Kidney (tissue), 14 donors: ENCODE measurements around the gene RXRA. TPM values are rescaled to one million over a fixed set of nuclear protein-coding genes. Genes with fewer than 3 reads are reported as not detected.

Experiments
- DNase-seq, 5 donors: peaks; one replicate each; pipeline ENCODE4 v3.0.0-alpha.2; 2013 to 2020
- FAIRE-seq: peaks from 2 replicates; lab custom pipeline; 2012; peaks lifted over from hg19 to GRCh38; lab: Jason Lieb, UNC
- H3K27ac ChIP-seq, 2 donors: one replicate each; pipeline ENCODE4 v1.7.0; 2013; ENCODE audit warnings: low read depth in 2 of 2, low read length in 2 of 2, inconsistent platforms in 1 of 2
- H3K27me3 ChIP-seq: one replicate; pipeline ENCODE4 v1.7.1; 2013; ENCODE audit warnings: low read length, inconsistent platforms; ENCODE audit not compliant: control insufficient read depth, insufficient read depth
- H3K36me3 ChIP-seq, 3 donors: one replicate each; pipeline versions ENCODE4 v1.7.0 to v1.7.1; 2013; ENCODE audit warnings: low read length in 3 of 3, control low read depth in 1 of 3, inconsistent platforms in 1 of 3; ENCODE audit not compliant: insufficient read depth in 3 of 3, control insufficient read depth in 2 of 3
- H3K4me1 ChIP-seq, 3 donors: one replicate each; pipeline versions ENCODE4 v1.7.0 to v1.7.1; 2013; ENCODE audit warnings: low read length in 3 of 3, inconsistent platforms in 1 of 3, low read depth in 1 of 3; ENCODE audit not compliant: control insufficient read depth in 2 of 3, insufficient read depth in 2 of 3
- H3K4me3 ChIP-seq, 3 donors: one replicate each; pipeline versions ENCODE4 v1.7.0 to v1.8.1; 2013; ENCODE audit warnings: low read length in 3 of 3, control low read depth in 1 of 3, inconsistent platforms in 1 of 3
- H3K9ac ChIP-seq, 3 donors: one replicate each; pipeline versions ENCODE4 v1.7.0 to v1.7.1; 2013; ENCODE audit warnings: low read length in 3 of 3, control low read depth in 1 of 3, inconsistent platforms in 1 of 3
- H3K9me3 ChIP-seq, 3 donors: one replicate each; pipeline versions ENCODE4 v1.7.0 to v1.7.1; 2013; ENCODE audit warnings: low read length in 3 of 3, control low read depth in 1 of 3, inconsistent platforms in 1 of 3; ENCODE audit not compliant: control insufficient read depth in 2 of 3, insufficient read depth in 1 of 3
- intact Hi-C: fragments of 100-400 bp; cut with DNase I; formaldehyde crosslinking; loops from one replicate; pipeline ENCODE4 v1.11.1; 2022
- polyA plus RNA-seq: library from polyadenylated mRNA; stranded (reverse); fragments of 350-450 nt; fragmentation: Illumina TruSeq; extraction: RNeasy Lipid Tissue Mini Kit (QIAGEN cat#74804); gene quantifications from one replicate; pipeline ENCODE4 v1.2.3, GENCODE V29; 2014; ENCODE audit warnings: low read depth, low replicate concordance; ENCODE audit not compliant: insufficient read depth
- total RNA-seq: library from RNA; stranded (reverse); fragmentation: NEBNext Ultra II Directional; extraction: Animal tissue kit (Norgen Biotek cat#: 25700); gene quantifications from one replicate; pipeline ENCODE4 v1.2.1, GENCODE V29; 2021
- TF ChIP-seq, protein P1 (sequence below): IDR thresholded peaks from 3 replicates; pipeline ENCODE4 v1.5.1; 2012; ENCODE audit warnings: mild to moderate bottlenecking, moderate library complexity, borderline replicate concordance; ENCODE audit not compliant: insufficient read depth; ENCODE audit errors: extremely low read depth
- donor health status: control.
- donor health status: control.
- donor health status: control.
- donor health status: control.
- donor health status: control.
- donor health status: DM: yes; HTN: yes; CAD: no.
- donor health status: Normal renal cell carcinoma (clear cell type).

The RXRA gene
- total and polyA plus RNA-seq, 2 donors from 2014 or later: 24.0 to 49.5 TPM

DNA sequence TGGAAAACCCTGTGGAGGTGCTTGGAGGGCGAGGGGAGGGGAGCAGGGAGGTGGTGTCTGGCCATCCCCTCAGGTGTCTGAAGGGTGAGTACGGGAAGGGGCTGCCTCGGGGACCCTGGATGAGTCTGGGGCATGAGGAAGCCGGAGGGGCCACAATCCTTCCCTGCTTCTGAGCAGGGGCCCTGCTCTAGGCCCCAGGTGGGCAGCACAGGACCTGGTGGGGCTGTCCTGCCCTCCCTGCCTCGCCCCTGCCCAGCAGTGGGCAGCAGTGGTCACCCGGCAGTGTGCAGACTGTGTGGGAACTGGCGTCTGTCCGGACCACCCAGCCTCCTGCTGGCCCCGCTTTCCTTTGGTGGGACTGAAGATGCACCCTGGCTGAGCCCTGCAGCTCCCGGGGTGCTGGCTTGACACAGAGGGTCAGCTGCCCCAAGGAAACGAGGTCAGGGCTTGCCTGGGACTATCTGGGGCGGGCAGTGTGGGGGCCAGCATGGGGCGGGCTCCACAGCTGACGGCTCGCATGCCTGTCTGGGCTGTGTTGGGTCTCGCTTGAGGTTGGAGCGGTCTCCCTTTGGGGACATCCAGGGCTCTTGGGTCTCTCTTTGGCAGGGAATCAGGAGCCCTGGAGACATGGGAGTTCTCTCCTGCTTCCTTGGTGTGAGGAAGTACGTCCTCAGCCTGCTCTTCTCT is 26.1 kb downstream of the RXRA start:
- Histone ChIP-seq H3K27ac (no peak overlapping the region), H3K4me3 (no peak overlapping the region), H3K27me3 (no peaks in the 10 kb centered on the region), H3K9me3 (no peaks in the 10 kb centered on the region), H3K9ac (no peak overlapping the region), H3K4me1 (peaks cover 0 to 82% (median 9%) of the 10 kb centered on the region in 3 donors), H3K36me3 (no peaks in the 10 kb centered on the region)
- intact Hi-C loops: no loop called here
- FAIRE-seq (no peak), DNase-seq (no peak)
- TF ChIP-seq, protein P1, sequence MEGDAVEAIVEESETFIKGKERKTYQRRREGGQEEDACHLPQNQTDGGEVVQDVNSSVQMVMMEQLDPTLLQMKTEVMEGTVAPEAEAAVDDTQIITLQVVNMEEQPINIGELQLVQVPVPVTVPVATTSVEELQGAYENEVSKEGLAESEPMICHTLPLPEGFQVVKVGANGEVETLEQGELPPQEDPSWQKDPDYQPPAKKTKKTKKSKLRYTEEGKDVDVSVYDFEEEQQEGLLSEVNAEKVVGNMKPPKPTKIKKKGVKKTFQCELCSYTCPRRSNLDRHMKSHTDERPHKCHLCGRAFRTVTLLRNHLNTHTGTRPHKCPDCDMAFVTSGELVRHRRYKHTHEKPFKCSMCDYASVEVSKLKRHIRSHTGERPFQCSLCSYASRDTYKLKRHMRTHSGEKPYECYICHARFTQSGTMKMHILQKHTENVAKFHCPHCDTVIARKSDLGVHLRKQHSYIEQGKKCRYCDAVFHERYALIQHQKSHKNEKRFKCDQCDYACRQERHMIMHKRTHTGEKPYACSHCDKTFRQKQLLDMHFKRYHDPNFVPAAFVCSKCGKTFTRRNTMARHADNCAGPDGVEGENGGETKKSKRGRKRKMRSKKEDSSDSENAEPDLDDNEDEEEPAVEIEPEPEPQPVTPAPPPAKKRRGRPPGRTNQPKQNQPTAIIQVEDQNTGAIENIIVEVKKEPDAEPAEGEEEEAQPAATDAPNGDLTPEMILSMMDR: no peak

DNA sequence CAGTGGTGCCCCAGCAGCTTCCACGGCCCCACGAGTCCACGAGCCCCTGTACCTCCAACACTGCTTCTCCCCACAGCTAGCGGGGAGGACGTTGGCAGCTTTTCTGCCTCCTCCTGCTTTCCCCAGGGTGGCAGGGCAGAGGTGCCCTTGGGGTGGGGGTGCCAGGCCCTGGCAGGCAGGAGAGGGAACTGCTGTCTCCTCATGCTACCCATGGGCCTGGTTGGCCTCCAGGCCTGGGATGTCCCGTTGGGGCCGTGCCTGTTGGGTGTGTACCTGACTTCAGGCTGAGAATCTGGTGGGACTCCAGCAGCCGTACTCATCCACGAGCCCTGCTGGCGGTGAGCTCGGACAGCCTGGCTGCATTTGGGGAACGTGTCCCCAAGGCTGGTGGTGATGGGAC is 27.3 kb downstream of the RXRA start:
- FAIRE-seq: no peak
- intact Hi-C loops: no loop called here
- H3K4me1 ChIP-seq: peaks cover 0 to 84% (median 18%) of the 10 kb centered on the region in 3 donors
- H3K27ac ChIP-seq: no peak overlapping the region
- TF ChIP-seq, protein P1: no peak
- H3K9me3 ChIP-seq: no peaks in the 10 kb centered on the region
- H3K9ac ChIP-seq: no peak overlapping the region
- H3K36me3 ChIP-seq: no peaks in the 10 kb centered on the region
- H3K27me3 ChIP-seq: no peaks in the 10 kb centered on the region
- no peak for DNase-seq
- H3K4me3 ChIP-seq: no peak overlapping the region

DNA sequence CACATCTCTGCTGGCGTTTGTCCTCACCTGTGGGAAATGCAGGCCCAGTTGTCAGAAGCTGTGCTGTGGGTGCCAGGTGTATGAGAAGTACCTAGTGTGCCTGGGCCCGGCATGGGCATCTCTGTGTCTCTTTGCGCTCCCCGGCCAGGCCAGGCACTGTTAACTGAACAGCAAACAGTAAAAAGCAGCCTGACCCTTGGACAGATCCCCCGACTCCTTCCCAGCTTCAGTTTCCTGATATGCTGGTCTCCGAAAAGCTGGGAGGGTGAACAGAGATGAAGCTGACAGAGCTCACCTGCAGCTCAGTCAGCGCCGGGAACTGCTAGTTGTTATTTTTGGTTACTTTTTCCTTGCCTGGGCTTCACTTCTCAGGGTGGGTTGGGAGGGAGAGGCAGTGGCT is 28.9 kb downstream of the RXRA start:
- TF ChIP-seq, protein P1: no peak
- Histone ChIP-seq H3K9me3 (no peaks in the 10 kb centered on the region), H3K36me3 (no peaks in the 10 kb centered on the region), H3K27me3 (no peaks in the 10 kb centered on the region), H3K9ac (no peak overlapping the region), H3K4me1 (peaks cover 0 to 78% (median 18%) of the 10 kb centered on the region in 3 donors), H3K4me3 (no peak overlapping the region), H3K27ac (peak overlapping the region in 1 of 2 donors; percentile 8)
- FAIRE-seq (no peak), DNase-seq (no peak)
- intact Hi-C loops: no loop called here
